KBM-7 (cell line): ENCODE data around the gene UGT1A4.
"Not testable (repeated sequence)": the region's sequence is repeated elsewhere in the genome, so short reads cannot be mapped to it uniquely, and the experiment has no call there.

Experiments
- DNase-seq: peaks from one replicate; pipeline ENCODE4 v3.0.0-alpha.2; 2015
- in situ Hi-C: fragments of 300-500 bp; cut with MboI; formaldehyde crosslinking; loops from 2 replicates; pipeline ENCODE4 v1.14.3; 2020; ENCODE audit warnings: low sequenced_read_pairs, low pct_unique_long_range_greater_than_20kb, mixed read lengths

Gene UGT1A4

GRCh38 chr2:233745073-233745755, 26.7 kb downstream of the UGT1A4 start:
- in situ Hi-C loops, result no loop called here
- no peak for DNase-seq

- DNase-seq, in situ Hi-C loops: not testable (repeated sequence)
Observed at GRCh38 chr2:233745838-233746237, 27.3 kb downstream of the UGT1A4 start.

- no peak for DNase-seq
- in situ Hi-C loops, result no loop called here
Observed at GRCh38 chr2:233746475-233747282, 28.1 kb downstream of the UGT1A4 start.

GRCh38 chr2:233747283-233747544, 28.7 kb downstream of the UGT1A4 start:
- DNase-seq, result no peak
- in situ Hi-C loops, result no loop called here

GRCh38 chr2:233750689-233751088, 32.2 kb downstream of the UGT1A4 start:
- in situ Hi-C loops, DNase-seq: not testable (repeated sequence)

GRCh38 chr2:233751212-233752009, 32.9 kb downstream of the UGT1A4 start:
- in situ Hi-C loops, DNase-seq: not testable (repeated sequence)

- in situ Hi-C loops, result no loop called here
- DNase-seq, result no peak
Observed at GRCh38 chr2:233754872-233755611, 36.5 kb downstream of the UGT1A4 start.

GRCh38 chr2:233756429-233757081, 38.0 kb downstream of the UGT1A4 start:
- in situ Hi-C loops, result no loop called here
- no peak for DNase-seq

GRCh38 chr2:233758141-233758540, 39.6 kb downstream of the UGT1A4 start:
- in situ Hi-C loops, result no loop called here
- DNase-seq, result no peak

GRCh38 chr2:233758849-233759248, 40.3 kb downstream of the UGT1A4 start:
- no peak for DNase-seq
- in situ Hi-C loops, result no loop called here

GRCh38 chr2:233760043-233760442, 41.5 kb downstream of the UGT1A4 start, which contains the start of gene UGT1A1:
Gene UGT1A1, plus strand, starts transcription at chr2:233760270. Its CDS starts 18 bp downstream, at chr2:233760288.
- no peak for DNase-seq
- in situ Hi-C loops, result no loop called here

- DNase-seq, result no peak
Observed at GRCh38 chr2:233761040-233761769, 42.7 kb downstream of the UGT1A4 start.

GRCh38 chr2:233764264-233764663, 45.7 kb downstream of the UGT1A4 start:
- no peak for DNase-seq
- in situ Hi-C loops, result no loop called here

More at GRCh38 chr2:233761040-233761769, 42.7 kb downstream of the UGT1A4 start:
- in situ Hi-C loops, result no loop called here

- in situ Hi-C loops, result no loop called here
- no peak for DNase-seq
Observed at GRCh38 chr2:233764761-233765160, 46.2 kb downstream of the UGT1A4 start.

- in situ Hi-C loops, result no loop called here
- no peak for DNase-seq
Observed at GRCh38 chr2:233766416-233766815, 47.9 kb downstream of the UGT1A4 start.

GRCh38 chr2:233768076-233768475, 49.5 kb downstream of the UGT1A4 start:
- in situ Hi-C loops, result no loop called here
- DNase-seq, result no peak

- no peak for DNase-seq
- in situ Hi-C loops, result no loop called here
Observed at GRCh38 chr2:233769260-233769659, 50.7 kb downstream of the UGT1A4 start.

- no peak for DNase-seq
- in situ Hi-C loops, result no loop called here
Observed at GRCh38 chr2:233772153-233772552, 53.6 kb downstream of the UGT1A4 start.
